ENCODE measurements around the gene AGMO.

GRCh38 chr7:15158141-15158810 lies 403.5 kb downstream of the AGMO start:
- TF ChIP-seq POLR2A (IDR thresholded peaks at IDR 0.05), result no peak
- TF ChIP-seq, protein P1, sequence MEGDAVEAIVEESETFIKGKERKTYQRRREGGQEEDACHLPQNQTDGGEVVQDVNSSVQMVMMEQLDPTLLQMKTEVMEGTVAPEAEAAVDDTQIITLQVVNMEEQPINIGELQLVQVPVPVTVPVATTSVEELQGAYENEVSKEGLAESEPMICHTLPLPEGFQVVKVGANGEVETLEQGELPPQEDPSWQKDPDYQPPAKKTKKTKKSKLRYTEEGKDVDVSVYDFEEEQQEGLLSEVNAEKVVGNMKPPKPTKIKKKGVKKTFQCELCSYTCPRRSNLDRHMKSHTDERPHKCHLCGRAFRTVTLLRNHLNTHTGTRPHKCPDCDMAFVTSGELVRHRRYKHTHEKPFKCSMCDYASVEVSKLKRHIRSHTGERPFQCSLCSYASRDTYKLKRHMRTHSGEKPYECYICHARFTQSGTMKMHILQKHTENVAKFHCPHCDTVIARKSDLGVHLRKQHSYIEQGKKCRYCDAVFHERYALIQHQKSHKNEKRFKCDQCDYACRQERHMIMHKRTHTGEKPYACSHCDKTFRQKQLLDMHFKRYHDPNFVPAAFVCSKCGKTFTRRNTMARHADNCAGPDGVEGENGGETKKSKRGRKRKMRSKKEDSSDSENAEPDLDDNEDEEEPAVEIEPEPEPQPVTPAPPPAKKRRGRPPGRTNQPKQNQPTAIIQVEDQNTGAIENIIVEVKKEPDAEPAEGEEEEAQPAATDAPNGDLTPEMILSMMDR (IDR thresholded peaks at IDR 0.05), result no peak

Measured in breast epithelium (tissue), 3 donors.